ENCODE data around the gene ERMN.
"Not testable (repeated sequence)": the region's sequence is repeated elsewhere in the genome, so short reads cannot be mapped to it uniquely, and the experiment has no call there.

The ERMN gene, protein sequence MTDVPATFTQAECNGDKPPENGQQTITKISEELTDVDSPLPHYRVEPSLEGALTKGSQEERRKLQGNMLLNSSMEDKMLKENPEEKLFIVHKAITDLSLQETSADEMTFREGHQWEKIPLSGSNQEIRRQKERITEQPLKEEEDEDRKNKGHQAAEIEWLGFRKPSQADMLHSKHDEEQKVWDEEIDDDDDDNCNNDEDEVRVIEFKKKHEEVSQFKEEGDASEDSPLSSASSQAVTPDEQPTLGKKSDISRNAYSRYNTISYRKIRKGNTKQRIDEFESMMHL

DNA sequence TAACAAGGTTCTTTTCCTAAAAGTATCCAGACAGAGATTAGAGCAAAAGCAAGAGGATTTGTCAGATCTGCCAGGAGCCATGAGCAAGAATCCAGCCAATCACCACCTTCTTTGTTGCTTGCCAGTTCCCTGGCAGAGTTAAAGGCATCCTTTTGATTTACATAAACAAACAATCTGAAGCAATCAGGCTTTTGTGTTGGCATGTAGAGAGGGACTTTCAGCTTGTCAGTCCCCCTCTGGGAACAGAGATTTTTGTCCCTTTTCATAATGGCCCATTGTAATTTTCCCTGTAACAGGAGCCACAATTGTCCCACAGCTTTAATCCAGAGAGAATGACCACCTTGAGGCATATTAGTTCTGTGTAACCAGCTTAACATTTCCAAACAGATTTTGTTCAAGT lies at the start of gene ERMN:
TSS of gene ERMN (minus strand) at position 39 of the 400 bp plus-strand sequence. CDS start 182 bp downstream, outside the sequence.
- DNase-seq (ENCODE audit: low read depth, low spot score), result no peak

DNA sequence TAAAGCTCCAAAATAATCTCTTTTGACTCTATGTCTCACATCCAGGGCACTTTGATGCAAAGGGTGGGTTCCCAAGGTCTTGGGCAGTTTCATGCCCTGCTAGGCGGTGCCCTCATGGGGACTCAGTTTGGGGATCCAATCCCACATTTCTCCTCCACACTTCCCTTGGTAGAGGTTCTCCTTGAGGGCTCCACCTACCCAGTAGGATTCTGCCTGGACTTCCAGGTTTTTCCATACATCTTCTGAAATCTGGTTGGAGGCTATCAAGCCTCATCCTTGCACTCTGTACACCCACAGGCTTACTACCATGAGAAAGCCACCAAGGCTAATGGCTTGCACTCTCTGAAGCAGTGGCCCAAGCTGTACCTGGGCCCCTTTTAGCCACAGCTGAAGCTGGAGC lies 49.8 kb upstream of the ERMN start:
- no peak for DNase-seq (ENCODE audit: low read depth, low spot score)

DNA sequence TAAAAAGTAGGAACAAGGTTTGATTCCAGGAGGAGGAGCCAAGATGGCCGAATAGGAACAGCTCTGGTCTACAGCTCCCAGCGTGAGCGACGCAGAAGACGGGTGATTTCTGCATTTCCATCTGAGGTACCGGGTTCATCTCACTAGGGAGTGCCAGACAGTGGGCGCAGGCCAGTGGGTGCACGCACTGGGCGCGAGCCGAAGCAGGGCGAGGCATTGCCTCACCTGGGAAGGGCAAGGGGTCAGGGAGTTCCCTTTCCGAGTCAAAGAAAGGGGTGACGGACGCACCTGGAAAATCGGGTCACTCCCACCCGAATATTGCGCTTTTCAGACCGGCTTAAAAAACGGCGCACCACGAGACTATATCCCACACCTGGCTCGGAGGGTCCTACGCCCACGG lies 42.9 kb upstream of the ERMN start:
- not testable (repeated sequence) for DNase-seq (ENCODE audit: low read depth, low spot score)

DNA sequence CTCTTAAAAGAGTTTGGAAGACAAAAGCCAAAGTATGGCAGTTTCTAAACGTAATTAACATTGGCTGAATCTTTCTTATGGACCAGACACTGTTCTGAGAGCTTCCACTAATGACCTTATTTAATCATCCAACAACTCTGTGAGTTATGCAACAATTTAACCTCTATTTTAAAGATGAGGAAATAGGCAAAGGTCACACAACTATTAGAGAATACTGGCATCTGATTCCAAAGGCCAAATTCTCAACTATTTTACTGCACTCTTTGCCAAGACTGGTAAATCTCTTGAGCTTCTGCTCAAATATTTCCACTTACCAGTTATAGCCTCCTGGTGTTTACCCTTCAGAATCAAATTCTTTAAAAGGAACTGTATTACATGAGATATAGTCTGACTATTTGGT lies 42.1 kb upstream of the ERMN start:
- DNase-seq (ENCODE audit: low read depth, low spot score), result no peak

DNA sequence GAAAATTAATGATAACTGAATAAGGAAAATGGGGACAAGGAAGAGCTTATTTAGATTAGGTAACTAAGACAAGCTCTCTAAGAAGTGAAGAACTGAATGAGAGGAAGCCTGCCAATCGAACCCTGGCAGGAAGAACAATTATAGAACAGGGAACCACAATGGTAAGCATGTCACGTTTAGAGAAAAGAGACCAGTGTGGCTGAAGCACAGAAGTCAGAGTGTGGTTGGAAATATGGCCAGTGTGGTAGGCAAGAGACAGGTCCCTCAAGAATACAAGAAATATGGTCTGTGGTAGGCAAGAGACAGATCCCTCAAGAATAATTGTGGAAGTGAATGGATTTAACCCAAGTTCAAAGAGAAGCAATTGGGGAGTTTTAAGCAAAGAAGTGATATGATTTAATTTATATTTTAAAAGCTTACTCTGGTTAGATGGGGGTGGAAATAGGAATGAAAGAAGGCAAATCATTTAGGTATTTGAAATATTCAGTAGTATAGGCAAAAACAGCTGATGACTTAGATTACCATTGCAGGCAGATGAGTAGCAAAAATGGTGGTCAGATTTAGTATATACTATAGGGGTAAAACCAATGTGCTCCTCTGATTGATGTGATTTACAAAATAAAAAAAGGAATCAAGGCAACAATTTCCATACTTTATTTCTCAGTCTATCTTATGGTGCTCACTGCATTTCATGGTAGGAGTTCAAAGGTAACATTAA lies 38.8 kb upstream of the ERMN start:
- DNase-seq (ENCODE audit: low read depth, low spot score), result no peak

DNA sequence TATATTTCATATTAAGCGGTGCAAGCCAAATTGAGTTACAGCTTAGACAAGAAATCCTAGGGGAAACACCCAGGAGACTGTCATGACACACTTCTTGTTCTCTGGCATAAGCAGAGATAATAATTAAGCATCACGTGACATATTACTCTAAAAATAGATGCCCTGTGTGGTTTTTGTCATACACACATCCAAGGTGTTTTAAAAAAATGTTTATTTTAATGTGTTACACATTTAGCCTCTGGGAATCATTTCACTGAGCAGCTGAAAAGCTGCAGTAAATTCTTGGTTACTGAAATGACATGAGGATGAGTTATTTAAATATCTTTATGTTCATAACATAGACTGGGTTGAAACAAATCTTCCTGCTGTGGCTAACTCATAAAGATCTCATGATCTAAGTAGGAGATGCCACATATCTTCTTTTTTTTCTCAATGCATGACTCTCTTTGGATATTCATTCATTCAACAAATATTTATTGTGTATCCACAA lies 38.0 kb upstream of the ERMN start:
- DNase-seq (ENCODE audit: low read depth, low spot score), result no peak

DNA sequence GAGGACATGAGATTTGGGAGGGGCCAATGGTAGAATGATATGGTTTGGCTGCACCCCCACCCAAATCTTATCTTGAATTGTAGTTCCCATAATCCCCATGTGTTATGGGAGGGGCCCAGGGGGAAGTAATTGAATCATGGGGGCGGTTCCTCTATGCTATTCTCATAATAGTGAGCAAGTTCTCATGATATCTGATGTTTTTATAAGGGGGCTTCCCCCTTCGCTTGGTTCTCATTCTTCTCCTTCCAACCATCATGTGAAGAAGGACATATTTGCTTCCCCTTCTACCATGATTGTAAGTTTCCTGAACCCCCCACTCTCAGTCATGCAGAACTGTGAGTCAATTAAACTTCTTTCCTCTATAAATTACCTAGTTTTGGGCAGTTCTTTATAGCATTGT lies 37.0 kb upstream of the ERMN start:
- DNase-seq (ENCODE audit: low read depth, low spot score), result no peak

DNA sequence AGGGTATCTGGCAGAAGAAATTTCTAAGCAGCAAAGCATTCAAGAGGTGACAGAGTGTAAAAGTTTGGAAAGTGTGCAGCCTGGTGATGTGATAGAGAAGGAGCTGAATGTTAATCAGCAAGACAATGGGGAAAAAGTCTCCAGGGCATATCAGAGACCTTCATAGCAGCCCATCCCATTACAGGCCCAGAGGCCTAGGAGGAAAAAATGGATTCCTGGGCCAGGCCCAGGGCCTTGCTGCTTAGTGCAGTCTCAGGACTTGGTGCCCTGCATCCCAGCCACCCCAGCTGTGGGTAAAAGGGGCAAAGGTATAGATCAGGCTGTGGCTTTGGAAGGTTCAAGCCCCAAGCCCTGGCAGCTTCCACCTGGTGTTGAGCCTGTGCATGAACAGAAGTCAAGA lies 35.9 kb upstream of the ERMN start:
- no peak for DNase-seq (ENCODE audit: low read depth, low spot score)

DNA sequence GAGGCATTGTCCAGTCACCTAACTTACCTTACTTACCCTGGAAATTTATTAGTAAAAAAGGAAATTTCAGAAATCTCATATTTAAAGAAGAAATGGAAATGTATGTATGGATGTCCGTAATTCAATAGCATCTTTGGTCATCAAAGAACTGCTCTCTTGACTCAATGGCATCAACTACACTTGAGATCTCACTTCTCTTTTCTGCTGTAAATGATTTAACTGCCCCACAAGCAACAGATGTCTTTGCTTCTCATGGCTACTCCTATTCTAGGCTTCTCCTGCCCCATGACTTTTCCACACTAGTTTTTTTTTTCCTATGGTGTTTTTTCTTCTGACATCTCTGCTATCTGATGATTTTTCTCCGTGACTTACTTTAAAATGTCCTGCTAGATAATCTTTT lies 34.0 kb upstream of the ERMN start:
- DNase-seq (ENCODE audit: low read depth, low spot score), result no peak

DNA sequence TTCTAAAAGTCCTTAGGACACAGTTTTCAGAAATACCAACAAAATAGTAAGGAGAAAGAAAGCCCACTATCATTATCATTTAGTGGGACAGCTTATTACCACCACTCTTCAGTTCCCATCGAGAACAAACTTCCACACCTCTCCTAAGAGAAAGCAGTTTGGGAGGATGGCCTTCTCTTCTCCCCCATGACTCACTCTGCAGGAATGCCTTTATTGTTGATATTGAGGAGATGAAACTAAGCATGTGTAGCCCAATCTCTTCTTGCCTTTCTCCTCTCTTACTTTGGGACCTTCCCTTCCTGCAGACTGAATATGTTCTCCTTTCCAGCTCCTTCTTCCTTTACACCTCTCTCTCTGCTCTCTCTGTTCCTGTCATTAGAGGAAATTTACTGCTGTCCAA lies 30.0 kb upstream of the ERMN start:
- DNase-seq (ENCODE audit: low read depth, low spot score), result no peak

DNA sequence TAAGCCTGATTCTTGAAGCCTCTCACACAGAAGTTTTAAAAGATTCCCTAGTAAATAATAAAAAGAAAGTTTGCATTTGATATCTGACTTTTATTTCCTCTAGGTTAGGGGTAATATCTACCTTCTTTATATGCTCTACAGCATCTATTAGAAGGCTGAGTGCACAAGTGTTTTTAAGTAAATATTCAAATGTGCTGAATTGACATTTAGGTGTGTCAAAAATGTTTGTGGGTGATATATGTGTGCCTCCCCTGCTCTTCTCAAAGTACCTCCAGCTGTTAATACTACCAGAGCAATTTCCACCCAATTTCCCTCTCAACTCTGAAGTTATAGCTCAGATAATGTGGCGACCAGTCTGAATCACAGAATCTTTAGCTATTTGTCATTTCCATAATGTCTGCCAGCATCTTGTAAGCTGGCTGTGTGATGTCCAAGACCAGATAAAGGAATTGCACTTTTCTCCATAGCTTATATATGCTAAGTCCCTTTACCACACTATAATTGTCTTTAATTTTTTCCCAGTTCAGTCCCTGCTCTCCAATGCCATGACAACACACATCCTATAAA lies 24.4 kb upstream of the ERMN start:
- no peak for DNase-seq (ENCODE audit: low read depth, low spot score)

DNA sequence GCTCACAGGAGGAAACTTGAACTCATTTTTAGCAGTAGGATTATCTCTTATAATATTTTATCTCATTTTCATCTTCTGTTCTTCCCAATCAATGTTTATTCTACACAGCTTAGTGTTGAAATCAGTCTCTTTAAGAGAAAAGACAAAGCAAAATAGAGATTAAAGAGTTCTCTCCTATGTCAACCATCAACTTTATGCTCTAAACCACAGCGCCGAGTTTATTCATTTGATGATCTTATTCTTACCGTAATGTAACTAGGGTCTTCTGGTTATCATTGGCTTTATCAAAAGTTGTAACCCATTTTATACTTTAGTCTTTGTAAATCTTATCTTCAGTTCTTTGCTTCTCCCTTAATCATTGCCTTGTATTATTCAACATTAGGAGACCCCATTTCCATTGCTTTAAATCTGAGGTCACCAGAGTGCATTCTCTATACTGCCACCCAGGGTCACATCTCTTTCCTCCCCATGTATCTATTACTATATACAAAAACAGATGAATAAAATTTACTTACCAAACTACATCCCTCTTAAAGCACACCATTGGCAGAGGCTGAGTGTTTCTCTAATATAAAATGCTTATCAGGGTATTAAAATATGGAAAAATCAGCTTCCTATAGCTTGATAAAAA lies 22.8 kb upstream of the ERMN start:
- no peak for DNase-seq (ENCODE audit: low read depth, low spot score)

DNA sequence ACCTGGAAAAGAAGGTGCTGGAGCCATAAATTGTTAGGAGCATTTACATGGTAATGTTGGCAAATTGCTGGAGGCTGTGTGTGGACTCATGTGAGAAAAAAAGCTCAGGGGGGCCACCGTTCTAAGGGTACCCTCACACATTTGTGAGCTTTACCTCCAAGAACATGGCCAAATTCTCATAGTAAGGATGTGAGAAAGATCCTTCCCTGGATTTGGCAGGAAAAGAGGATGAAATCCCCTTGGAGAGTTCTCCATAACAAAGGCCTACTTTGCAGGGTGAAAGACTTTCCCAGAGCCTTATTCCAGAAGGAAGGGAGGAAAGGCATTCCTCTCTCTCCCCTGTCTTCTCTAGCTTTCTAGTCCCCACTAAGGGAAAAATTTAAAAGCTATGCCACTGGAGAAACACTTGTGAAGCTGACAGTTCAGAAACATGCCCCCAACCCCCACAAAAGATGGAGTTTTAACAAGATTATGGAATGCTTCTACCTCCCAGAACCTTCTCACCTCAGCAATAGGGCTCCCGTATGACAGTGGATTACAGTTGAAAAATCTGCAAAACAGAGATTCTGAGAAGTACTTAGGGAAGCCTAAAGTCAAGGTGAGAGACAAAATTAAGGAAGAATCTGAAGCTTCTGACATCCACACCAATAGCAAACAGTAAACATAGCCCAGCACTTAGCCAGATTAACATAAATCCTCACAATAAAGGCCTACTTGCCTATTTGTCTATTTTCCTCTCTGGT lies 20.2 kb upstream of the ERMN start:
- no peak for DNase-seq (ENCODE audit: low read depth, low spot score)

DNA sequence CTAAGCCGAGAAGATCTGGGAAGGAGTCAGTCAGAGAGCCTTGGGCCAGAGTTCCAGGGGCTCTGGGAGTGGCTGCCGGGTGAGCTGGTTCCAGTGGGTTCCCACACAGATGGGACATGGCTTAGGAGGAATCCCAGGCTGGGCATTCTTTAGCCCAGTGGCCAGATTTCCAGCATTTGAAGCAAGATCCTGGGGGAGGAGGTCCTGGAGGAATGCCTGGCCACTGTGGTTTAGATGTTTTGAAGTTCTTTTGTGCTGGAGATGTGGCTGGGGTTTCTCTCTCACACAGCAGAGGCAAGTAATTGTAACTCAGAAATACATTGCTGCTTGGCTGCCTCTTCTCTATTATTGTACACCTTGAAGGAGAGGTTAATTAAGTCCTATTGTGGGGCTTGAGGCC lies 15.8 kb upstream of the ERMN start:
- not testable (repeated sequence) for DNase-seq (ENCODE audit: low read depth, low spot score)

DNA sequence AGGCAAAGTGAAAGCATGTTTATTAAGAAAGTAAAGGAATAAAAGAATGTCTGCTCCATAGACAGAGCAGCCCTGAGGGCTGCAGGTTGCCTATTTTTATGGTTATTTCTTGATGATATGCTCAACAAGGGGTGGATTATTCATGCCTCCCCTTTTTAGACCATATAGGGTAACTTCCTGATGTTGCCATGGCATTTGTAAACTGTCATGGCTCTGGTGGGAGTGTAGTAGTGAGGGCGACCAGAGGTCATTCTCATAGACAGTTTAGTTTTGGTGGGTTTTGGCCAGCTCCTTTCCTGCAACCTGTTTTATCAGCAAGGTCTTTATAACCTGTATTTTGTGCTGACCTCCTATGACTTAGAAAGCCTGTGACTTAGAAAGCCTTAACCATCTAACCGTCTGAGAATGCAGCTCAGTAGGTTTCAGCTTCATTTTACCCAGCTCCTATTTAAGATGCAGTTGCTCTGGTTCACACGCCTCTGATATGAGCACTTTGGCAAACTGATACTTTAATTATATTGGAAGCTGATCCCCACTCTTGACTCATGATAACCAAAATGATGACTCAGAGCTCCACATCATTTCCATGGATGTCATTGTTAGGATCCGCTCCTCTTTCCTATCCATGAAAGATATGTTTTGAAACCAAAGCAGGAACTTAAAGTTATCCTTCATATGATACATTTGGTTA lies 14.5 kb upstream of the ERMN start:
- DNase-seq (ENCODE audit: low read depth, low spot score), result no peak

DNA sequence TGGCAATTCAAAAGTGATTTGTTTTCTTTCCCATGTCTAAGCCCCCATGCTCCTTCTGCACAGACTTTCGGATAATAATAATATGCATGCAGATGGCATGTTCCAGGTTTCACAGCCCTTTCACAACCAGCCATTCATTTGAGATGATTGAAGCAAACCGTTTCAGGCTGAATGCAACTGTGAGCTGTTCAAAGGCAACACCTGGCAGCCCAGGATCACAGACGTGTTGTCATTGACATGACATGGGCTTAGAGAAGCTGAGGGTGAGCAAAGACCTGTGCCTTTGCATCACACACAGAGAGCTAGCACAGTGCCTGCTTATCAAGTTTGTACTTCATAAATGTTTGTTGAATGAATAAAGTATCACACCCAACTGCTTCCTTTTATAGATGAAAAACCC lies 12.4 kb upstream of the ERMN start:
- no peak for DNase-seq (ENCODE audit: low read depth, low spot score)

DNA sequence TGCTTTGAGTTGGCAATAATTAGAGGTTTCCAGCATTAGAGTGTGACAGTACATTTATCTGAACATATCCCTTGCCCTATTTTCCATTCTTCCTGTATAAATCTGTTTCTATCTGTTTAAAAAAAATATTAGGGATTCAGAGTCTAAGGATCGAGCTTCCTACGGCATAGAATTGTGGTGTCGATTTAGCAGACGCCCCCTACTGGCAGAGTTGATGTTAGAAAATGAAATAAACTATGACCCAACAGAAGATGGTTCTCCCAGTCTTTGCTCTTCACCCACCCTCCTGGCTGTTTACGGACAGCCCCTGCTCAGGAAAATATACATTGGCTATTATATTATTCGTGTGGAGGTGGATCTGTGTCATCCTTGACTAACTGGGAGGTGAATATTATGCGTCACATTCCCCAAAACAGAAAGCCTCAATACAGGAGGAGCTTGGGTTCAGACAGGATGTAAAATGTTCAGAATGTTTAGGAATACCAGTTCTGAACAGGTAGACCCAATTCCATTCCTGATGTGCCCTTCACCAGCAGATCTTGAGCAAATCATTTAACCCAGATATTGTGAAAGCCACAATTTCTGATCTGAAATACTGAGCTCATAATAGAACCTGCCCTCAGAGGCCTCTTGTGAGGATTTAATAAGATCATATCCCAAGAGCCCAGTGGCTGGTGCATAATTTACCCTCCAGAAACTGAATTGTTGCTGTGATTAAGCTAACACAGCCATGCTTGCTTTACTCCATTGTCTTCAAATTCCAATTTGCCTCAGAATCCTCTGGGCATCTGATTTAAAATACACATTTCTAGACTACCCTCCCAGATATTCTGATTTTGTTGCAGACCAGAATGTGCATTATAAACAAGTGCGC lies 10.8 kb upstream of the ERMN start:
- no peak for DNase-seq (ENCODE audit: low read depth, low spot score)

DNA sequence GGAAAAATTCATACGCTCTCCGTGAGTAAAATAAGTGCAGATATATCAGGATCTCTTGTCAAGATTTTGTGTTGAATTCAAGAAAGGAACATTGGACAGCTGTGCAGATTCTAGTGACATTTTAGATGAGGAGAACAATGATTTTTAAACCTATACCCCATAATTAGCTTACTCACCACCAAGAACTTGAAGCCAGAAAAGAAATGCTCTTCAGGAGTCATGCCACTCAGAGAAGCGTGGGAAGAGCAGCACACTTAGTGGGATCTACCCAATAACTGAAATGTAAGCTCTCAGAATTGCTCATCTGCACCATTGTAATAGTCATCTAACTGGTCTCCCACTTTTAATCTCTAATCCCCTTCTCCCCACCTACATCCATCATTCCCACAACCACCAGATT lies 9.2 kb upstream of the ERMN start:
- no peak for DNase-seq (ENCODE audit: low read depth, low spot score)

DNA sequence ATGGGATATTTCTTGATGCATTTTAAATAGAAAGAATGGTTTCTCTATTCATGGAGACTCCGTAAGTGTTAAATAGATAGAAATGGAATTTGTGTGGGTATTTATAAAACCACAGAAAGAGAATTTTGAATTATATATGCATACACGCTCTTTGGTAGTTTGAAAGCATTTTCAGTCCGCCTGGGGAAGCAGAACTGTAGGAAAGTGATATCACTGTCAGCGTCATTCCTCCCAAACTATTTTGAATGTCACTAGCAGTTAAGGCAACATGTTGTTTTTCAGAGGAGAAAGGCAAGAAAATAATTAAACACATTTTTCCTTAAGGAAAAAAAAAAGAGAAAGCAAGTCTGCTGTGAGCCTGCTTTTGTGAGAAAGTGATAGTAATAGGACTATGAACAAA lies 8.7 kb upstream of the ERMN start:
- no peak for DNase-seq (ENCODE audit: low read depth, low spot score)
